Lower leg skin (tissue), 4 donors: ENCODE measurements around the gene GHRL. TPM values are rescaled to one million over a fixed set of nuclear protein-coding genes. Genes with fewer than 3 reads are reported as not detected.

Experiments
- DNase-seq, 2 donors: peaks; one replicate each; pipeline ENCODE4 v3.0.0-alpha.2; 2019; ENCODE audit warnings: low spot score in 2 of 2
- H3K4me3 ChIP-seq: fragments of 200-600 bp; sonication (generic); 2 replicates; pipeline ENCODE4 v1.5.1; 2017; ENCODE audit warnings: mild to moderate bottlenecking, low read depth; ENCODE audit not compliant: poor library complexity, severe bottlenecking
- CTCF ChIP-seq, 3 donors: fragments of 450-650 bp; IDR thresholded peaks; one replicate each; pipeline ENCODE4 v1.5.1; 2016; ENCODE audit warnings: antibody characterized with exemption in 3 of 3, mild to moderate bottlenecking in 3 of 3, moderate library complexity in 2 of 3
- POLR2A ChIP-seq, 2 donors: fragments of 450-650 bp; IDR thresholded peaks; one replicate each; pipeline ENCODE4 v1.6.1; 2016 to 2017; ENCODE audit warnings: antibody characterized with exemption in 2 of 2, mild to moderate bottlenecking in 1 of 2, moderate library complexity in 1 of 2
- WGBS, 2 donors: methylation state at CpG; one replicate each; pipeline ENCODE4 v1.1.5; 2018; 5-methylcytosine and 5-hydroxymethylcytosine counted together
- intact Hi-C: fragments of 100-400 bp; cut with DNase I; formaldehyde crosslinking; loops from one replicate; pipeline ENCODE4 v1.15.0; 2023; ENCODE audit warnings: low total_unique reads
- total RNA-seq, 4 donors: library from RNA; depleted of rRNA; stranded (reverse); fragments of >200 nt; gene quantifications; one replicate each; pipeline ENCODE4 v1.1.0, GENCODE V29; 2016

GHRL gene
- total RNA-seq, 4 donors from 2014 or later = not detected

- intact Hi-C loops = loop anchor here (5.0 kb wide), 1 partner anchor 668 kb away; no protein-coding TSS in a partner anchor
- no peak overlapping the region for H3K4me3 ChIP-seq
- 87 to 88% methylated on average over 12 of the region's 12 CpGs for WGBS, 2 donors
- DNase-seq = no peak
- TF ChIP-seq CTCF (IDR thresholded peaks at IDR 0.05) = no peak
- no peak for TF ChIP-seq POLR2A (IDR thresholded peaks at IDR 0.05)
Measured at GRCh38 chr3:10294030-10294586, 1.4 kb upstream of the GHRL start.

- H3K4me3 ChIP-seq = no peak overlapping the region
- WGBS, 2 donors = 90 to 91% methylated on average over 6 of the region's 6 CpGs
- DNase-seq = no peak
- TF ChIP-seq POLR2A (IDR thresholded peaks at IDR 0.05) (no peak), CTCF (IDR thresholded peaks at IDR 0.05) (no peak)
- intact Hi-C loops = loop anchor here (5.0 kb wide), 1 partner anchor 671 kb away; no protein-coding TSS in a partner anchor
Measured at GRCh38 chr3:10291641-10292040, 1.1 kb downstream of the GHRL start.

- TF ChIP-seq POLR2A (IDR thresholded peaks at IDR 0.05) (no peak), CTCF (IDR thresholded peaks at IDR 0.05) (no peak)
- no peak overlapping the region for H3K4me3 ChIP-seq
- intact Hi-C loops = loop anchor here (5.0 kb wide), 1 partner anchor 672 kb away; no protein-coding TSS in a partner anchor
- 76 to 79% methylated on average over 16 to 18 of the region's 18 CpGs for WGBS, 2 donors
- DNase-seq = no peak
Measured at GRCh38 chr3:10290481-10291176, 2.1 kb downstream of the GHRL start.

GRCh38 chr3:10289787-10290355, 2.9 kb downstream of the GHRL start:
- TF ChIP-seq CTCF (IDR thresholded peaks at IDR 0.05) = no peak
- TF ChIP-seq POLR2A (IDR thresholded peaks at IDR 0.05) = no peak
- H3K4me3 ChIP-seq = no peak overlapping the region
- no peak for DNase-seq
- WGBS, 2 donors = 85 to 87% methylated on average over 9 of the region's 9 CpGs
- intact Hi-C loops = loop anchor here (5.0 kb wide), 1 partner anchor 672 kb away; no protein-coding TSS in a partner anchor

GRCh38 chr3:10289077-10289476, 3.7 kb downstream of the GHRL start:
- no peak for TF ChIP-seq POLR2A (IDR thresholded peaks at IDR 0.05)
- no peak for TF ChIP-seq CTCF (IDR thresholded peaks at IDR 0.05)
- intact Hi-C loops = no loop called here
- no peak overlapping the region for H3K4me3 ChIP-seq
- DNase-seq = no peak
- 72 to 77% methylated on average over 9 of the region's 9 CpGs for WGBS, 2 donors
